Lung (tissue), 12 donors: ENCODE results near the gene CTSC. TPM values are rescaled to one million over a fixed set of nuclear protein-coding genes. Genes with fewer than 3 reads are reported as not detected.
A peak's percentile ranks its signal among the peaks of the same experiment; 100 is the strongest.

Experiments used
- ATAC-seq: fragments of 200-7000 bp; cut with Tn5 transposase; one replicate; pipeline ENCODE4 v1.9.1; 2020; ENCODE audit warnings: moderate number of reproducible peaks; ENCODE audit not compliant: insufficient read depth, low FRiP score
- DNase-seq, 3 donors: peaks; one replicate each; pipeline ENCODE4 v3.0.0-alpha.2; 2013 to 2017
- H3K27ac ChIP-seq, 2 donors: one replicate each; pipeline ENCODE4 v1.5.1; 2013; ENCODE audit warnings: mild to moderate bottlenecking in 2 of 2, moderate library complexity in 2 of 2, control low read depth in 1 of 2, inconsistent platforms in 1 of 2, low read depth in 1 of 2, low read length in 1 of 2
- H3K27me3 ChIP-seq, 3 donors: one replicate each; pipeline ENCODE4 v1.5.1; 2013; ENCODE audit warnings: low read length in 2 of 3; ENCODE audit not compliant: control insufficient read depth in 3 of 3, insufficient read depth in 3 of 3
- H3K36me3 ChIP-seq, 4 donors: one replicate each; pipeline ENCODE4 v1.5.1; 2013; ENCODE audit warnings: low read length in 4 of 4, mild to moderate bottlenecking in 1 of 4, moderate library complexity in 1 of 4; ENCODE audit not compliant: control insufficient read depth in 4 of 4, insufficient read depth in 4 of 4
- H3K4me1 ChIP-seq, 5 donors: one replicate each; pipeline ENCODE4 v1.5.1; 2013; ENCODE audit warnings: low read length in 5 of 5, mild to moderate bottlenecking in 2 of 5, moderate library complexity in 1 of 5; ENCODE audit not compliant: control insufficient read depth in 5 of 5, insufficient read depth in 5 of 5
- H3K4me3 ChIP-seq: one replicate; pipeline ENCODE4 v1.5.1; 2013; ENCODE audit warnings: mild to moderate bottlenecking, control low read depth, moderate library complexity
- H3K9ac ChIP-seq, 2 donors: one replicate each; pipeline ENCODE4 v1.5.1; 2013; ENCODE audit warnings: low read length in 2 of 2, control low read depth in 1 of 2; ENCODE audit not compliant: insufficient read depth in 1 of 2
- H3K9me3 ChIP-seq, 4 donors: one replicate each; pipeline ENCODE4 v1.5.1; 2013; ENCODE audit warnings: low read length in 3 of 4, mild to moderate bottlenecking in 1 of 4, moderate library complexity in 1 of 4; ENCODE audit not compliant: control insufficient read depth in 4 of 4, insufficient read depth in 3 of 4
- CTCF ChIP-seq: IDR thresholded peaks from 2 replicates; pipeline ENCODE4 v1.5.1; 2012; ENCODE audit warnings: mild to moderate bottlenecking; ENCODE audit errors: control extremely low read depth, extremely low read depth
- WGBS, 2 donors: extraction: QIAGEN DNeasy Blood & Tissue Kit; methylation state at CpG; one replicate each; pipeline ENCODE4 v1.1.7; 2013; 5-methylcytosine and 5-hydroxymethylcytosine counted together
- polyA plus RNA-seq, 2 donors: library from polyadenylated mRNA; stranded (reverse); fragments of 200-250 nt; gene quantifications; one replicate each; pipeline ENCODE4 v1.2.1, GENCODE V29; 2013
- total RNA-seq, 2 donors: library from RNA; depleted of rRNA in 1 of 2; stranded (reverse); fragments of >200 nt in 1 of 2; gene quantifications; one replicate each; pipeline ENCODE4 v1.2.1, GENCODE V29; 2014 to 2021
- donor health status: control.
- donor health status: control.
- donor health status: Bipolar disorder and iron deficiency.
- donor health status: healthy.
- donor health status: DM: yes; HTN: yes; CAD: no.

Gene CTSC
- total and polyA plus RNA-seq, 4 donors = 87.1 to 363 (median 221) TPM

GRCh38 chr11:88355887-88356286 is 18.4 kb upstream of the CTSC start:
- 45 to 55% methylated on average over 2 of the region's 2 CpGs for WGBS, 2 donors
- no peaks in the 10 kb centered on the region for H3K27me3 ChIP-seq
- H3K36me3 ChIP-seq = no peaks in the 10 kb centered on the region
- no peak overlapping the region for H3K4me3 ChIP-seq
- TF ChIP-seq CTCF = no peak
- ATAC-seq = no peak
- peak in 1 of 3 donors; percentile 30 for DNase-seq
- no peaks in the 10 kb centered on the region for H3K9me3 ChIP-seq
- no peak overlapping the region for H3K27ac ChIP-seq
- H3K4me1 ChIP-seq = peaks cover 0 to 38% (median 9%) of the 10 kb centered on the region in 5 donors
- H3K9ac ChIP-seq = no peak overlapping the region

- H3K27me3 ChIP-seq = no peaks in the 10 kb centered on the region
- H3K4me1 ChIP-seq = peaks cover 0 to 41% (median 10%) of the 10 kb centered on the region in 5 donors
- no peaks in the 10 kb centered on the region for H3K36me3 ChIP-seq
- DNase-seq (no peak), ATAC-seq (no peak)
- H3K9me3 ChIP-seq = no peaks in the 10 kb centered on the region
- H3K4me3 ChIP-seq = no peak overlapping the region
- H3K9ac ChIP-seq = no peak overlapping the region
- no peak overlapping the region for H3K27ac ChIP-seq
- 78 to 79% methylated on average over 2 of the region's 2 CpGs for WGBS, 2 donors
- no peak for TF ChIP-seq CTCF
Observed at GRCh38 chr11:88354912-88355311, 17.4 kb upstream of the CTSC start.

GRCh38 chr11:88353835-88354496 is 16.4 kb upstream of the CTSC start:
- Histone ChIP-seq H3K4me3 (no peak overlapping the region), H3K27me3 (no peaks in the 10 kb centered on the region), H3K27ac (no peak overlapping the region), H3K9ac (no peak overlapping the region), H3K4me1 (peaks cover 0 to 39% (median 8%) of the 10 kb centered on the region in 5 donors), H3K36me3 (no peaks in the 10 kb centered on the region), H3K9me3 (no peaks in the 10 kb centered on the region)
- ATAC-seq = no peak
- WGBS, 2 donors = 69 to 71% methylated on average over 4 of the region's 4 CpGs
- no peak for DNase-seq
- TF ChIP-seq CTCF = no peak

- peaks cover 0 to 41% (median 8%) of the 10 kb centered on the region in 5 donors for H3K4me1 ChIP-seq
- H3K9ac ChIP-seq = no peak overlapping the region
- DNase-seq (no peak), ATAC-seq (no peak)
- no peak overlapping the region for H3K27ac ChIP-seq
- no peaks in the 10 kb centered on the region for H3K9me3 ChIP-seq
- H3K36me3 ChIP-seq = no peaks in the 10 kb centered on the region
- H3K4me3 ChIP-seq = no peak overlapping the region
- no peak for TF ChIP-seq CTCF
- no peaks in the 10 kb centered on the region for H3K27me3 ChIP-seq
- WGBS, 2 donors = 89 to 94% methylated on average over 3 of the region's 3 CpGs
Observed at GRCh38 chr11:88353386-88353785, 15.8 kb upstream of the CTSC start.
